Astrocyte of the cerebellum (primary cell): Measurements from ENCODE around the gene VGF.
"Not testable (repeated sequence)": the region's sequence is repeated elsewhere in the genome, so short reads cannot be mapped to it uniquely, and the experiment has no call there.

Source experiments
- DNase-seq: peaks from one replicate; pipeline ENCODE4 v3.0.0-alpha.2; 2011; ENCODE audit warnings: low read depth
- H3K4me3 ChIP-seq: 2 replicates; pipeline ENCODE4 v1.5.1; 2011; ENCODE audit warnings: mild to moderate bottlenecking, low read depth, low read length, moderate library complexity
- in situ Hi-C: cut with HindIII; loops from 2 replicates; pipeline ENCODE4 v1.10.0; 2017; ENCODE audit warnings: low sequenced_read_pairs
- TF ChIP-seq, protein P1 (sequence below): IDR thresholded peaks from 2 replicates; pipeline ENCODE4 v1.5.1; 2012; ENCODE audit warnings: low read length, low read depth, moderate library complexity, mild to moderate bottlenecking; ENCODE audit errors: missing control alignments

The VGF gene

DNA sequence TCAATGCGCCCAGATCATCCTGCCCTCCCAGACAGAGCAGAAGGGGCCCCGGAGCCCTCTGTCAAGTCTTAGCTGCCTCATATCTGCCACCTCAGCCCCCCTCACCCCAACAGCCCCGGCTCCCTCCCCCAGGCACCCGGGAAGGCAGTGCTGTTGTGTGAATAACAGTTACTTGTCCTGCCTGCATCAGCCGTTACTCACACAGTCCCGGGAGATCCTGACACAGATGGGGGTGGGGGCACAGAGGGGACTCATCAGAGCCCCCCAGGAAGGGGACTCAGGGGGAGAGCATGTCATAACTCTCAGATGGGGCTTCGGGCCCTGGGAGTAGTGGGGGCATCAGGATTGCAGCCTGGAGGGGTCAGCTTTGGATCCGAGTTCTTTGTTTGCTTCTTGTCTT lies 50.9 kb downstream of the VGF start:
- in situ Hi-C loops = no loop called here
- no peak for DNase-seq

DNA sequence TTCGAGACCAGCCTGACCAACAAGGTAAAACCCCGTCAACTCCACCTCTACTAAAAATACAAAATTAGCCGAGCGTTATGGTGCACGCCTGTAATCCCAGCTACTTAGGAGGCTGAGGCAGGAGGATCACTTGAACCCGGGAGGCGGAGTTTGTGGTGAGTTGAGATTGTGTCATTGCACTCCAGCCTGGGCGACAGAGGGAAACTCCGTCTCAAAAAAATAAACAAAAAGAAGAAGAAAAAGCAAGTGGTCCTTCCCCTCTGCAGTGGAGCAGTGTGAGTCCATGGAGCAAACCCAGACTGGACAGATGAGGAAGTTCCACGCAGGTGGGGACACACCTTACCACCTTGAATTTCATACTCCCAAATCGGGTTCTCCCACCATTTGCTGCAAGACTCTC lies 51.5 kb downstream of the VGF start:
- TF ChIP-seq, protein P1, sequence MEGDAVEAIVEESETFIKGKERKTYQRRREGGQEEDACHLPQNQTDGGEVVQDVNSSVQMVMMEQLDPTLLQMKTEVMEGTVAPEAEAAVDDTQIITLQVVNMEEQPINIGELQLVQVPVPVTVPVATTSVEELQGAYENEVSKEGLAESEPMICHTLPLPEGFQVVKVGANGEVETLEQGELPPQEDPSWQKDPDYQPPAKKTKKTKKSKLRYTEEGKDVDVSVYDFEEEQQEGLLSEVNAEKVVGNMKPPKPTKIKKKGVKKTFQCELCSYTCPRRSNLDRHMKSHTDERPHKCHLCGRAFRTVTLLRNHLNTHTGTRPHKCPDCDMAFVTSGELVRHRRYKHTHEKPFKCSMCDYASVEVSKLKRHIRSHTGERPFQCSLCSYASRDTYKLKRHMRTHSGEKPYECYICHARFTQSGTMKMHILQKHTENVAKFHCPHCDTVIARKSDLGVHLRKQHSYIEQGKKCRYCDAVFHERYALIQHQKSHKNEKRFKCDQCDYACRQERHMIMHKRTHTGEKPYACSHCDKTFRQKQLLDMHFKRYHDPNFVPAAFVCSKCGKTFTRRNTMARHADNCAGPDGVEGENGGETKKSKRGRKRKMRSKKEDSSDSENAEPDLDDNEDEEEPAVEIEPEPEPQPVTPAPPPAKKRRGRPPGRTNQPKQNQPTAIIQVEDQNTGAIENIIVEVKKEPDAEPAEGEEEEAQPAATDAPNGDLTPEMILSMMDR = no peak
- H3K4me3 ChIP-seq = no peak overlapping the region
- DNase-seq = no peak
- in situ Hi-C loops = no loop called here

More for the DNA sequence above, 50.9 kb downstream of the VGF start:
- TF ChIP-seq, protein P1 = no peak
- H3K4me3 ChIP-seq = no peak overlapping the region

DNA sequence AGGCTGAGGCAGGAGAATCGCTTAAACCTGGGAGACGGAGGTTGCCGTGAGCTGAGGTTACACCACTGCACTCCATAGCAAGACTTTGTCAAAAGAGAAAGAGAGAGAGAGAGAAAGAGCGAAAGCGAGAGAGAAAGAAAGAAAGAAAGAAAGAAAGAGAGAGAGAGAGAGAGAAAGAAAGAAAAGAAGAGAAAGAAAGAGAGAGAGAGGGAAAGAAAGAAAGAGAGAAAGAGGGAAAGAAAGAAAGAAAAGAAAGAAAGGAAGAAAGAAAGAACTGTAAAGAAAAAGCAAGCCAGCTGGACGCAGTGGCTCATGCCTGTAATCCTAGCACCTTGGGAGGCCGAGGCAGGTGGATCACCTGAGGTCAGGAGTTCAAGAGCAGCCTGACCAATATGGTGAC lies 52.2 kb downstream of the VGF start:
- in situ Hi-C loops, DNase-seq: not testable (repeated sequence)

More for the DNA sequence above, 52.2 kb downstream of the VGF start:
- H3K4me3 ChIP-seq = not testable (repeated sequence)
